GM18505 (cell line): ENCODE data around the gene ARMH4.

Experiments
- ATAC-seq: cut with Tn5 transposase; IDR thresholded peaks from one replicate; pipeline ENCODE4 v1.9.1; 2021; ENCODE audit not compliant: unreplicated experiment
- POLR2A ChIP-seq: IDR thresholded peaks from 4 replicates; pipeline ENCODE4 v1.6.1; 2011; ENCODE audit warnings: borderline replicate concordance; ENCODE audit not compliant: insufficient read depth, insufficient read length; ENCODE audit errors: extremely low read depth

The ARMH4 gene

GRCh38 chr14:58073516-58073915, 78.5 kb downstream of the ARMH4 start:
- no peak for ATAC-seq
- TF ChIP-seq POLR2A = no peak

GRCh38 chr14:58072288-58073071, 79.5 kb downstream of the ARMH4 start:
- no peak for TF ChIP-seq POLR2A
- no peak for ATAC-seq

GRCh38 chr14:58071341-58071740, 80.7 kb downstream of the ARMH4 start:
- ATAC-seq = no peak
- TF ChIP-seq POLR2A = no peak

GRCh38 chr14:58068306-58068705, 83.7 kb downstream of the ARMH4 start:
- ATAC-seq = no peak
- TF ChIP-seq POLR2A = no peak

- no peak for TF ChIP-seq POLR2A
- ATAC-seq = no peak
Observed at GRCh38 chr14:58066115-58066514, 85.9 kb downstream of the ARMH4 start.

- TF ChIP-seq POLR2A = no peak
- ATAC-seq = no peak
Observed at GRCh38 chr14:58061581-58061980, 90.4 kb downstream of the ARMH4 start.

- ATAC-seq = no peak
- no peak for TF ChIP-seq POLR2A
Observed at GRCh38 chr14:58060898-58061297, 91.1 kb downstream of the ARMH4 start.

GRCh38 chr14:58060077-58060476, 91.9 kb downstream of the ARMH4 start:
- no peak for TF ChIP-seq POLR2A

GRCh38 chr14:58059126-58059525, 92.9 kb downstream of the ARMH4 start:
- ATAC-seq = no peak
- TF ChIP-seq POLR2A = no peak

More at GRCh38 chr14:58060077-58060476, 91.9 kb downstream of the ARMH4 start:
- no peak for ATAC-seq

GRCh38 chr14:58055497-58056010, 96.5 kb downstream of the ARMH4 start:
- ATAC-seq = no peak
- no peak for TF ChIP-seq POLR2A

- no peak for TF ChIP-seq POLR2A
- no peak for ATAC-seq
Observed at GRCh38 chr14:58054100-58054499, 97.9 kb downstream of the ARMH4 start.

- TF ChIP-seq POLR2A = no peak
- ATAC-seq = no peak
Observed at GRCh38 chr14:58048219-58048618, 103.8 kb downstream of the ARMH4 start.

GRCh38 chr14:58027904-58028303, 124.1 kb downstream of the ARMH4 start:
- no peak for TF ChIP-seq POLR2A
- no peak for ATAC-seq

GRCh38 chr14:58026967-58027366, 125.0 kb downstream of the ARMH4 start:
- TF ChIP-seq POLR2A = no peak
- ATAC-seq = no peak

GRCh38 chr14:58026219-58026618, 125.8 kb downstream of the ARMH4 start:
- no peak for ATAC-seq
- no peak for TF ChIP-seq POLR2A

- TF ChIP-seq POLR2A = no peak
- ATAC-seq = no peak
Observed at GRCh38 chr14:58014778-58015177, 137.2 kb downstream of the ARMH4 start.

- no peak for ATAC-seq
- no peak for TF ChIP-seq POLR2A
Observed at GRCh38 chr14:58002618-58003017, 149.4 kb downstream of the ARMH4 start.
